NCI-H1436 (cell line): Measurements from ENCODE around the gene PTPRE.

Experiments
- DNase-seq: peaks from one replicate; lab custom pipeline; 2025; lab: John Stamatoyannopoulos, UW

PTPRE gene

GRCh38 chr10:127926455-127926854 lies 19.6 kb downstream of the PTPRE start:
- DNase-seq: no peak

GRCh38 chr10:127928021-127928806 lies 21.3 kb downstream of the PTPRE start:
- DNase-seq: no peak

DNA sequence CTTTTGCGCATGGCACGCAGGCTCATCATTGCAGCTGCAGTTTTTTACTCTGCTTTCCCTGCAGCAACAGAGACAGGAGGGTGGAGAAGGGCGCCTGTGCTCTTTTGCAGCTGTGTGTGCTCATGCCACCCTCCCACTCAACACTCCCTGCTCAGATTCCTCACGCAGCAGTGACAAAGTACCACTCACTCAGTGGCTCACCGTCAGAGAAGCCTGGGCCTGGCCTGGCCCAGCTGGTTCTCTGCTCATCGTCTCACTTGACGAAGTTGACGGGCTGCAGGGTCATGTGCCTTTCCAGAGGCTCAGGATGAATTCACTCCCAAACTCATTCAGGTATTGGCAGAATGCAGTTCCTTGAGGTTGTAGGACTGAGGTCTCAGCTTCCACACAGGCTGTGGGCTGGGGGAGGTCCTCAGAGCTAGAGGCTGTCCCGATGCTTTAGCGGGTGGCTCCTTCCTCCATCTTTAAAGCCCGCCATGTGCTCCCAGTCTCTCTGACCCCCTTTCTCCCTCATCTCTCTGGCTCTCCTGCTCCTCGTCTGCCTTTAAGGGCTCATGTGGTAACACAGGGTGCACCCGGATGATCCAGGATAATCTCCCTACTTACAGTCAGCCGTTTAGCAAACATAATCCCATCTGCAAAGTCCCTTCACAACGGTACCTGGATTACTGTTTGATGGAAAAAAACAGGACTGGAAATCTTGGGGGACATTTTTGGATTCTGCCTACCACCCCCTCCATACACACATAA lies 25.8 kb downstream of the PTPRE start:
- no peak for DNase-seq

- no peak for DNase-seq
These were observed 26.4 kb downstream of the PTPRE start for GRCh38 chr10:127933271-127933670.

DNA sequence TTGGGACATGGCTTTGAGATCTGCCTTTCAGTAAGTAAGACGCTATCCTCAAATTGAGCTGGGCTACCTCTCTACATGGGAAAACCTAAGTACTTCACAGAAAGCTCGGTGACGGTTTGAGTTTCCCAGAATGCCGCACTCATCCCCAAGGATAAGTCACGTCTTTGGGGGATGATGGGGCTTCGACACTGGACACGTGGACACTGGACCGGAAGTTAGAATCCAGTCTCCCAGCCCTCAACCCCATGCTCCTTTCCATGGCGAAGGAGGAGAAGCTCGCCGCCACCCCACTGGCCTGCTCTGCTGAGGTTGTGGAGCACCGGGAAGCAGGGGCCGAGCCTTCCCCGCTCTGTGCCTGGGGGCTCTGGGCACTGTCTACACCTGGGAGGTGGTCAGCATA lies 27.5 kb downstream of the PTPRE start:
- no peak for DNase-seq

GRCh38 chr10:127935071-127935561 lies 28.2 kb downstream of the PTPRE start:
- DNase-seq: no peak

DNA sequence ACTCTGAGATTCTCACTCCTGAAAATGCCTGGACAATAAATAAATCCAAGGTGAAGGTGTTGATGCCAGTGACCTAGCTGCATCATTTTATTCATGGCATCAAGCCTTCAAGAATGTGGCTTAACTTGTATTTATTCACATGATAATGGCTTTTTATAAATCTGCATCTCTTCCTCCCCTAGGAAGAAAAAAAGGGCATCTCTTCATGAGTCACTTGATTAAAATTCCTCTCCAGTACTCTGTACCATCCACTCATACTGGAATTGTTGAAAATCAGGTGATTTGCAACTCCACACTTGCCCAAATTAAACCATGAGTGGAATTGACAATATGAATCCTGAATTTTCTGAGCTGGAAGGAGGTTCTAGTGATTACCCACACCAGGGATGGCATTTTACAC lies 30.2 kb downstream of the PTPRE start:
- DNase-seq: no peak

DNA sequence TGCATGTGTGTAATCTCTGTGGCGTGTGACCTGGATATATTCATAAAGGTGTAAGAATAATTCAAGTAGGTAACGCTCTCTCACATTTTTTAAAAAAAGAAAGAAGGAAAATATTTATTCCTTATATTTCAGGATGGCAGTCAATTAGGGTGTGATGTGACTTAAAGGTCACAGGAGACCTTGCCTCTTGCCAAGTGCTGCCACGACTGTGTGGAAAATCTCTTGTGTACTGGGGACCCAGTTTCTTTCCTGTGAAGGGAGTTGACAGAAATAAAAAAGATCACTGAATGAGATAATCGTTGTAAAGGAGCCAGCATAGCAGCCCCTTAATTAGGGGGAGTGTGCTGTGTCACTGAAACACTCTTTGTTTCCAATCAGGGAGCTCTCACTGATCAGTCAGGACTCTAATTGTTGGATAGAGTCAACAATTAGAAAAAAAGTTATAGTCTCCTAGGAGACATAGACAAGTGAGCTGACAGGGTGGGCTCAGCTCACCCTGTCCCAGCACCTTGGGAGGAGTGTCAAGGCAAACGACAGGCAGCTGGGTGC lies 31.1 kb downstream of the PTPRE start:
- no peak for DNase-seq

- DNase-seq: no peak
These were observed 33.0 kb downstream of the PTPRE start for GRCh38 chr10:127939786-127940330.

GRCh38 chr10:127940866-127941640 lies 34.1 kb downstream of the PTPRE start:
- no peak for DNase-seq

DNA sequence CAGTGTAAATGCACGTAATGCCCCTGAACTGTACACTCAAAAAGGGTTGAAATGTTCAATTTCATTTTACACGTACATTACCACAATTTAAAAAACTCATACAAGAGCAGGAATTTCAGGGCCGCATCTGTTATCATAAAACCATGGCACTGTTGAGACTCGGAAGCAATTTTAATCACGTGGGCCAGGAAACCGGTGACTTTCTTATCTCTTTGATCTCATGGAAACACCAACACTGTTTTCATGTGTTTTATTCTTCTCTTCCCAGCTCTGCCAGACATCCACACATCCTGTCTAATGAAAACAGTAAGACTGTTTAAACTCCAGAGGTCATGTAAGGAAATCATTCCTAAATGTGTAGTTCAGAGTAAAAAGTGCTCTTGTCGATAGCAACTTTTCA lies 35.9 kb downstream of the PTPRE start:
- DNase-seq: no peak

DNA sequence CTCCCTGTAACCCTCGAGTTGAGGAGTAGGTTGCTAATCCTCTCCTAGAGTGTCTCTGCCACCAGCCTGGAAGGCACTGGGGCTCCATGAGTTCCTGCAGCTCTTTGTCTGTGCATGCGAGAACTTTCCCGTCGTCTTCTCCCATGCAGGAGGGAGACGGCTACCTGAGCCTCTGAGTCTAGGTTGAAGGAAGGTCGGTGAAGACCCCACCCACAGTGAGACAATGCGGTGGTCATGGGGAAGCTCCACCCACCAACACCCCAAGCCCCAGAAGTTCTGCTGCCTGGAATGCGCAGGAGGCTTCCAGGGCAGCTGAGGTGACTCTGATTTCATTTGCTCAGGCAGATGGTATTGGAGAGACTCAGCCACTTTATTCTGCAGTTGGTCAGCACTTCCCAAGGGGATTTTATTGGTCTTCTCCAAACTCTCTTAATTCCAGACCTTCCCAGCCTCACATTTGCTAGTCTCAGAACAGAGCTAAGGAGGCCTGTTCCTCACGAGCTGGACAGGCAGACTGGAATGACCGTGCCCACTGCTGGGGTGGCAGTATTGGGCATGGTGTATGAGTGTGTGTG lies 36.5 kb downstream of the PTPRE start:
- no peak for DNase-seq

- no peak for DNase-seq
These were observed 37.4 kb downstream of the PTPRE start for GRCh38 chr10:127944256-127944655.

DNA sequence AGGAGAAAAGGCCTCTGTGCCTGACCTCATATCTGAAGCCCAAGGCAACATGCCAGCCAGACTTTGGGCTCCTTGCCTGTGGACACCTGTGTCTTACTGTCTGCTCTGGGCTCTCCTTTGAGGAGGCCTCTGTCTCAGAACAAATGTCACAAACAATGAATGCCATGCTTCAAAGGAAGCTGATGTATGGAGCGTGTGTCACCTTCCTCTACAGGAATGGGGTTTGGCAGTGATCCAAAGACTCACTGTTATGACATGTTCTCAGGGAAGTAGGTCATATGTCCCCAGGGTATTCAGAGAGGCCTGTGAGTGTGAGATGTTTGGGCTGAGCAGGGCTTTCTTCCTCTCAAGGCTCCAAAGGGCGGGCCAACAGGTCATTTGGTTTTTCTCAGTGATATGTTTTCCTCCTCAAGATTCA lies 38.4 kb downstream of the PTPRE start:
- DNase-seq: no peak

GRCh38 chr10:127945948-127946711 lies 39.2 kb downstream of the PTPRE start:
- no peak for DNase-seq

DNA sequence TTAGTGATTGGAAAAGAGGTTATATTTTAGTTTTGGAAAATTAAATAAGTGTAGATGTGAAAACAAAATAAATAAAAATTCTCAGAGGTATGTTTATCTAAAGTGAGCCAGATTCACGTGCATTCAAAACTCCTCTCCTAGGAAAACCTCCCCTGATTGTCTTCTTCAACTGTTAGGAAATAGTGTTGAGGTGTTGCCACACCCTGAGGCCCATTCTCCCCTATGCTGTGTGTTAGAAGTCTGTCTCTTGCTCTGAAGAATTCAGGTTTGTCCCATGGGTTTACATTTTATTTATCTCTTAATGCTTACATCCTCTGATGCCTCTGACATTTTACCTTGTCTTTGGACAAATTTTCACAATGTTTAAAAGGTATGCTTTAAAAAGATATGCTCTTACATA lies 40.3 kb downstream of the PTPRE start:
- DNase-seq: no peak

- DNase-seq: no peak
These were observed 41.9 kb downstream of the PTPRE start for GRCh38 chr10:127948791-127949190.

GRCh38 chr10:127949831-127950230 lies 42.9 kb downstream of the PTPRE start:
- DNase-seq: no peak

DNA sequence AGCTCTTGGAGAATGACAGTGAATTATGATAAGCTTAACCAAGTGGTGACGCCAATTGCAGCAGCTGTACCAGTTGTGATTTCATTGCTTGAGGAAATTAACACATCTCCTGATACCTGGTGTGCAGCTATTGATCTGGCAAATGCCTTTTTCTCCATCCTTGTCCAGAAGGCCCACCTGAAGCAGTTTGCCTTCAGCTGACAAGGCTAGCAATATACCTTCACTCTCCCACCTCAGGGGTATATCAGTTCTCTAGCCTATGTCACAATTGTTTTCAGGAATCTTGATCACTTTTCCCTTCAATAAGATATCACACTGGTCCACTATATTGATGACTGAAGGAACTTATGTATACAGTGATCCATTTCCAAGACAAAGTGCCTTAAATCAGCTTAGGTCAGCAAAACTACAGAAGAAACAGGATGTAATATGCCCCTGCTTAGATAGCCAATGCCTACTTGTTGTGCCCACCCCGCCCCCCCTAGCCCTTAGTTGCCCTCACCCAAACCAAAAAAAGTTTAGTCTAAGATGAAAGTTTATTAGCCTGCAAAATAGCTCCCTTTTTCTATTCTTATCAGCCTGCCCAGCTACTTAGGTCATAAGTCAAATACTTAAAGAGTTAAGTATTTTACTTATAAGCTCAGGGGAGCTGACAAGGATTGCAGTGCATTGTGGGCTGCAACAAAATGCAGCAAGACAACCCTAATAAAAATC lies 45.1 kb downstream of the PTPRE start:
- DNase-seq: no peak

GRCh38 chr10:127952575-127952869 lies 45.6 kb downstream of the PTPRE start:
- DNase-seq: no peak
